ENCODE data around the gene SLC41A3.
"Not testable (repeated sequence)": the region's sequence is repeated elsewhere in the genome, so short reads cannot be mapped to it uniquely, and the experiment has no call there.

GRCh38 chr3:125976003-125976390 lies 107.9 kb downstream of the SLC41A3 start:
- not testable (repeated sequence) for TF ChIP-seq CTCF (conservative IDR thresholded peaks at IDR 0.05 in 1 of 2, IDR thresholded peaks at IDR 0.05 in 1 of 2; ENCODE audit: low read depth in 1 of 2, low read length in 2 of 2); EZH2 (IDR thresholded peaks at IDR 0.05; ENCODE audit: low read length, missing control alignments)
